Tibial nerve (tissue), 3 donors: Measurements from ENCODE around the gene SYDE1.

Experiments used
- CTCF ChIP-seq, 5 experiments: fragments of 200-600 bp in 3 of 5; fragments of 450-650 bp in 2 of 5; sonication (generic) in 3 of 5; IDR thresholded peaks; one replicate each; pipeline ENCODE4 v1.5.1; 2016 to 2019; ENCODE audit warnings: antibody characterized with exemption in 5 of 5, mild to moderate bottlenecking in 3 of 5, moderate library complexity in 2 of 5
- POLR2A ChIP-seq, 2 donors: fragments of 450-650 bp; IDR thresholded peaks; one replicate each; pipeline ENCODE4 v1.6.1; 2017; ENCODE audit warnings: antibody characterized with exemption in 2 of 2, mild to moderate bottlenecking in 2 of 2, moderate library complexity in 2 of 2

DNA sequence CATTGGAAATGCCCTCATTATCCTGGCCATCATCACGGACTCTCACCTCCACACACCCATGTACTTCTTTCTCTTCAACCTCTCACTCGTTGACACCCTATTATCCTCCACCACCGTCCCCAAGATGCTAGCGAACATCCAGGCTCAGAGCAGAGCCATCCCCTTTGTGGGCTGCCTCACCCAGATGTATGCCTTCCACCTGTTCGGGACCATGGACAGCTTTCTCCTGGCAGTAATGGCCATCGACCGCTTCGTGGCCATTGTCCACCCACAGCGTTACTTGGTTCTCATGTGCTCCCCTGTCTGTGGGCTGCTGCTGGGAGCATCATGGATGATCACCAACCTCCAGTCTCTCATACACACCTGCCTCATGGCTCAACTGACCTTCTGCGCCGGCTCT, 20.0 kb upstream of the SYDE1 start:
- TF ChIP-seq CTCF (IDR thresholded peaks at IDR 0.05), result no peak
- TF ChIP-seq POLR2A (IDR thresholded peaks at IDR 0.05), result no peak
